HCT116 (cell line): ENCODE results near the gene MTOR. TPM values are rescaled to one million over a fixed set of nuclear protein-coding genes. Genes with fewer than 3 reads are reported as not detected.

Source experiments
- ATAC-seq: fragments of 200-7000 bp; cut with Tn5 transposase; 2 replicates; pipeline ENCODE4 v1.9.1; 2020; ENCODE audit warnings: mild to moderate bottlenecking, moderate library complexity
- BruUV-seq: library from RNA; stranded (reverse); fragments of 400-500 nt; replicated peaks from 2 replicates; lab custom pipeline; 2021; lab: Mats Ljungman, UMichigan
- CTCF ChIA-PET: fragments of 300-600 bp; sonication (Branson Sonifier 250); formaldehyde crosslinking; loops from one replicate; lab custom pipeline; 2021; ENCODE audit warnings: antibody characterized with exemption; lab: Charles Lee
- POLR2A ChIA-PET: fragments of 300-600, 350-600 bp; sonication (Branson Sonifier 250); formaldehyde crosslinking; loops from one replicate; lab custom pipeline; 2021; ENCODE audit warnings: antibody characterized with exemption; lab: Charles Lee
- RAD21 ChIA-PET, 2 experiments: fragments of 300-600 bp; sonication (Branson Sonifier 250); formaldehyde crosslinking; loops; one replicate each; lab custom pipeline; 2023; ENCODE audit warnings: low total read pairs in 2 of 2; ENCODE audit not compliant: uncharacterized antibody in 2 of 2, unreplicated experiment in 2 of 2, low non-redundant PET in 1 of 2; lab: Charles Lee
- DNase-seq: peaks from one replicate; pipeline ENCODE4 v3.0.0-alpha.2; 2010; ENCODE audit warnings: low read depth, low spot score
- H2AFZ ChIP-seq: fragments of 200-600 bp; shearing (Covaris generic), sonication (generic); 2 replicates; pipeline ENCODE4 v1.6.1; 2017; ENCODE audit warnings: low read depth, mixed run types, mixed read lengths, antibody characterized with exemption, low read length; ENCODE audit not compliant: poor library complexity, severe bottlenecking
- H3K27ac ChIP-seq: 2 replicates; pipeline ENCODE4 v1.5.1; 2012; ENCODE audit warnings: low read depth, low read length
- H3K27me3 ChIP-seq: fragments of 200-600 bp; sonication (generic); 2 replicates; pipeline ENCODE4 v1.6.1; 2016; ENCODE audit warnings: mixed run types, low read length, mixed read lengths; ENCODE audit not compliant: insufficient read depth
- H3K36me3 ChIP-seq, 2 experiments: fragments of 200-500 bp in 1 of 2; fragments of 200-600 bp in 1 of 2; sonication (Bioruptor generic) in 1 of 2; sonication (generic) in 1 of 2; 2 replicates each; pipeline versions ENCODE4 v1.5.1 to v1.6.1; 2014 to 2016; ENCODE audit warnings: low read length in 2 of 2, inconsistent platforms in 1 of 2, mixed read lengths in 1 of 2, mixed run types in 1 of 2; ENCODE audit not compliant: insufficient read depth in 2 of 2, control insufficient read depth in 1 of 2
- H3K4me1 ChIP-seq, 2 experiments: fragments of 200-600 bp in 1 of 2; sonication (generic) in 1 of 2; 2 replicates each; pipeline versions ENCODE4 v1.5.1 to v1.6.1; 2012 to 2017; ENCODE audit warnings: low read length in 2 of 2, inconsistent platforms in 1 of 2, mild to moderate bottlenecking in 1 of 2, mixed read lengths in 1 of 2, mixed run types in 1 of 2, moderate library complexity in 1 of 2; ENCODE audit not compliant: insufficient read depth in 2 of 2, control insufficient read depth in 1 of 2
- H3K4me2 ChIP-seq: fragments of 200-600 bp; sonication (generic); 2 replicates; pipeline ENCODE4 v1.6.1; 2017; ENCODE audit warnings: mixed run types, low read length, mixed read lengths
- H3K4me3 ChIP-seq, 2 experiments: fragments of 200-600 bp in 1 of 2; sonication (generic) in 1 of 2; replicated peaks in 1 of 2; 2 replicates each; pipeline ENCODE4 v1.5.1; 2011 to 2016; ENCODE audit warnings: low read length in 2 of 2, control low read depth in 1 of 2, low read depth in 1 of 2, mild to moderate bottlenecking in 1 of 2, mixed read lengths in 1 of 2, mixed run types in 1 of 2
- H3K79me2 ChIP-seq: fragments of 200-600 bp; sonication (generic); 2 replicates; pipeline ENCODE4 v1.6.1; 2017; ENCODE audit warnings: mild to moderate bottlenecking, mixed run types, low read length, moderate library complexity, mixed read lengths; ENCODE audit not compliant: insufficient read depth
- H3K9ac ChIP-seq: fragments of 200-600 bp; sonication (generic); 2 replicates; pipeline ENCODE4 v1.6.1; 2016; ENCODE audit warnings: low read length, mixed read lengths
- H3K9me2 ChIP-seq: fragments of 200-600 bp; sonication (generic), shearing (Covaris generic); 2 replicates; pipeline ENCODE4 v1.6.1; 2017; ENCODE audit warnings: mixed run types, mild to moderate bottlenecking, moderate library complexity; ENCODE audit not compliant: insufficient read depth
- H3K9me3 ChIP-seq, 2 experiments: fragments of 200-500 bp in 1 of 2; fragments of 200-600 bp in 1 of 2; sonication (Bioruptor generic) in 1 of 2; sonication (generic) in 1 of 2; 2 replicates each; pipeline ENCODE4 v1.6.1; 2014 to 2017; ENCODE audit warnings: low read length in 2 of 2, mixed read lengths in 2 of 2, inconsistent platforms in 1 of 2, low read depth in 1 of 2, mild to moderate bottlenecking in 1 of 2, mixed run types in 1 of 2, moderate library complexity in 1 of 2; ENCODE audit not compliant: control insufficient read depth in 1 of 2, insufficient read depth in 1 of 2
- H4K20me1 ChIP-seq: fragments of 200-600 bp; sonication (generic), shearing (Covaris generic); 2 replicates; pipeline ENCODE4 v1.6.1; 2017; ENCODE audit warnings: mixed run types, mild to moderate bottlenecking, moderate library complexity; ENCODE audit not compliant: insufficient read depth
- ATF3 ChIP-seq: IDR thresholded peaks from 2 replicates; pipeline ENCODE4 v1.6.1; 2012
- CEBPB ChIP-seq: IDR thresholded peaks from 2 replicates; pipeline ENCODE4 v1.6.1; 2012; ENCODE audit warnings: low read depth
- EGR1 ChIP-seq: IDR thresholded peaks from 2 replicates; pipeline ENCODE4 v1.6.1; 2012; ENCODE audit warnings: low read depth
- ELF1 ChIP-seq: IDR thresholded peaks from 2 replicates; pipeline ENCODE4 v1.6.1; 2012; ENCODE audit warnings: low read depth, borderline replicate concordance
- EZH2 ChIP-seq: fragments of 200-600 bp; sonication (generic); IDR thresholded peaks from 2 replicates; pipeline ENCODE4 v1.6.1; 2017; ENCODE audit warnings: antibody characterized with exemption, mixed run types
- JUND ChIP-seq: IDR thresholded peaks from 2 replicates; pipeline ENCODE4 v1.6.1; 2012
- POLR2A ChIP-seq: IDR thresholded peaks from 2 replicates; pipeline ENCODE4 v1.7.0; 2011; ENCODE audit warnings: borderline replicate concordance; ENCODE audit not compliant: insufficient read depth, insufficient read length; ENCODE audit errors: extremely low read depth
- RAD21 ChIP-seq: IDR thresholded peaks from 2 replicates; pipeline ENCODE4 v1.6.1; 2012; ENCODE audit warnings: low read depth, mild to moderate bottlenecking
- SRF ChIP-seq: IDR thresholded peaks from 2 replicates; pipeline ENCODE4 v1.6.1; 2012; ENCODE audit warnings: low read depth
- ZFX ChIP-seq: fragments of 450-650 bp; IDR thresholded peaks from 2 replicates; pipeline ENCODE4 v1.6.1; 2017
- ZNF274 ChIP-seq: fragments of 200-500 bp; sonication (Bioruptor generic); IDR thresholded peaks from 2 replicates; pipeline ENCODE4 v1.6.1; 2014; ENCODE audit warnings: mild to moderate bottlenecking, low read depth, low read length, inconsistent platforms
- intact Hi-C: fragments of 100-400 bp; cut with micrococcal nuclease; formaldehyde crosslinking; loops from 2 replicates; pipeline ENCODE4 v1.10.0; 2022
- total RNA-seq: library from RNA; stranded (reverse); gene quantifications from one replicate; pipeline ENCODE4 v1.2.1, GENCODE V29; 2021; ENCODE audit not compliant: unreplicated experiment
- TF ChIP-seq, protein P1 (sequence below): IDR thresholded peaks from 2 replicates; pipeline ENCODE4 v1.6.1; 2012

Gene MTOR
- total RNA-seq, 1 experiment from 2014 or later: 42.2 TPM

- TF ChIP-seq EGR1 (no peak), CEBPB (no peak), POLR2A (no peak)
- Histone ChIP-seq H4K20me1 (no peaks in the 10 kb centered on the region), H3K9me3 (no peaks in the 10 kb centered on the region), H3K36me3 (peaks cover 51 to 58% of the 10 kb centered on the region in 2 experiments; a peak in 3 of 4 replicates), H3K79me2 (no peaks in the 10 kb centered on the region), H3K4me1 (no peaks in the 10 kb centered on the region; a peak in 1 of 4 replicates), H3K9ac (no peak overlapping the region), H3K4me2 (no peak overlapping the region), H3K9me2 (no peaks in the 10 kb centered on the region), H3K27me3 (no peaks in the 10 kb centered on the region), H3K4me3 (no peak overlapping the region), H3K27ac (no peak overlapping the region), H2AFZ (no peak overlapping the region)
- intact Hi-C loops: no loop called here
- no peak for ATAC-seq
- ChIA-PET RAD21 (no interaction called here), POLR2A (no interaction called here), CTCF (no interaction called here)
- no peak for DNase-seq
- BruUV-seq: no TSS peak
Observed at GRCh38 chr1:11238311-11238710, 24.0 kb downstream of the MTOR start.

- H3K79me2 ChIP-seq: no peaks in the 10 kb centered on the region
- H3K4me1 ChIP-seq: no peaks in the 10 kb centered on the region; a peak in 1 of 4 replicates
- no peaks in the 10 kb centered on the region for H3K9me3 ChIP-seq
- no peaks in the 10 kb centered on the region for H3K9me2 ChIP-seq
- H3K27ac ChIP-seq: no peak overlapping the region
- intact Hi-C loops: no loop called here
- no peaks in the 10 kb centered on the region for H3K27me3 ChIP-seq
- no peak for ATAC-seq
- no peak overlapping the region for H2AFZ ChIP-seq
- H3K9ac ChIP-seq: no peak overlapping the region
- no peak for DNase-seq
- BruUV-seq: no TSS peak
- peaks cover 53% of the 10 kb centered on the region in 2 experiments; a peak in 3 of 4 replicates for H3K36me3 ChIP-seq
- TF ChIP-seq EZH2: no peak
- H4K20me1 ChIP-seq: no peaks in the 10 kb centered on the region
- CTCF ChIA-PET: no interaction called here
- H3K4me3 ChIP-seq: no peak overlapping the region
- H3K4me2 ChIP-seq: no peak overlapping the region
- POLR2A ChIA-PET: no interaction called here
- RAD21 ChIA-PET: no interaction called here
Observed at GRCh38 chr1:11237356-11237755, 25.0 kb downstream of the MTOR start.

DNA sequence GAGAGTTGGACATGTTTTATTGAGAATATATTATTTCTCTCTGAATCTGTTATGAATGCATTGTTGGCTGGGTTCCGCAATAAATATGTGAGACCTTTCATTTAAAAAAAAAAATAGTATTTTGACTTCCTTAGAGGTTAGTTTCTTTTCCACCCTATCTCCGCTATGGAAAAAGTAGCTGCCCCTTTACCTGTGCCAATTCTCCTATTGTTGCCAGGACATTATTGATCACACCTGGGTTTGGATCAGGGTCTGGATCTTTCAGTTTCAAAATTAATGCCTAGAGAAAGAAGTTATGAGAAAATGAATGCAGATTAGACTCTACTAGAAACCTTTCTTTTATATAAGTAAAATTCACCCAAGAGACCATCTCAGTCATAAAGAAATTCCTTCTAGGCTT lies 29.1 kb downstream of the MTOR start:
- CTCF ChIA-PET: no interaction called here
- no peaks in the 10 kb centered on the region for H3K9me2 ChIP-seq
- H3K36me3 ChIP-seq: peaks cover 56 to 67% of the 10 kb centered on the region in 2 experiments; a peak in 3 of 4 replicates
- H4K20me1 ChIP-seq: no peaks in the 10 kb centered on the region
- POLR2A ChIA-PET: no interaction called here
- H3K4me2 ChIP-seq: no peak overlapping the region
- H3K9ac ChIP-seq: no peak overlapping the region
- no peak overlapping the region for H2AFZ ChIP-seq
- RAD21 ChIA-PET: no interaction called here
- no peak for ATAC-seq
- H3K9me3 ChIP-seq: no peaks in the 10 kb centered on the region
- DNase-seq: no peak
- H3K79me2 ChIP-seq: no peaks in the 10 kb centered on the region
- no TSS peak for BruUV-seq
- no peaks in the 10 kb centered on the region for H3K27me3 ChIP-seq
- TF ChIP-seq SRF: no peak
- no peak for TF ChIP-seq ZNF274
- TF ChIP-seq ATF3: no peak
- no peak for TF ChIP-seq RAD21
- no peak for TF ChIP-seq JUND
- TF ChIP-seq EGR1: no peak
- TF ChIP-seq ELF1: no peak
- TF ChIP-seq ZFX: no peak
- TF ChIP-seq, protein P1, sequence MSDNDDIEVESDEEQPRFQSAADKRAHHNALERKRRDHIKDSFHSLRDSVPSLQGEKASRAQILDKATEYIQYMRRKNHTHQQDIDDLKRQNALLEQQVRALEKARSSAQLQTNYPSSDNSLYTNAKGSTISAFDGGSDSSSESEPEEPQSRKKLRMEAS: no peak
- H3K27ac ChIP-seq: no peak overlapping the region
- intact Hi-C loops: no loop called here
- H3K4me3 ChIP-seq: no peak overlapping the region
- H3K4me1 ChIP-seq: no peaks in the 10 kb centered on the region
